ENCODE measurements around the gene CORO1C. TPM values are rescaled to one million over a fixed set of nuclear protein-coding genes. Genes with fewer than 3 reads are reported as not detected.

CORO1C gene
- total and polyA plus RNA-seq, 2 donors (not counting 3 experiments of a cell fraction or from before 2014, with no cell fraction given): 150 to 240 TPM

GRCh38 chr12:108778053-108778452 is 46.7 kb upstream of the CORO1C start:
- ChIA-PET CTCF (no interaction called here), POLR2A (no interaction called here)
- H2AFZ ChIP-seq (ENCODE audit: low read depth, low read length): no peak overlapping the region
- dilution Hi-C loops (cut with MboI; ENCODE audit: extremely low pct_ligation_motif_present, low sequenced_read_pairs): no loop called here
- H3K27ac ChIP-seq (ENCODE audit: insufficient read depth, low read depth, low read length): no peak overlapping the region
- no peak for DNase-seq (ENCODE audit: low read depth, low spot score)
- TF ChIP-seq MYC (IDR thresholded peaks at IDR 0.05; ENCODE audit: low read depth, low read length) (no peak), GATA2 (IDR thresholded peaks at IDR 0.05; ENCODE audit: insufficient read depth, insufficient read length, low read depth, low read length) (no peak), FOS (IDR thresholded peaks at IDR 0.05; ENCODE audit: borderline replicate concordance, insufficient read depth, low read length) (no peak), POLR2AphosphoS5 (IDR thresholded peaks at IDR 0.05; ENCODE audit: insufficient read depth, low read depth, low read length) (no peak), JUN (IDR thresholded peaks at IDR 0.05; ENCODE audit: borderline replicate concordance, insufficient read depth, insufficient read length, low read depth) (no peak), EZH2 (IDR thresholded peaks at IDR 0.05; ENCODE audit: borderline replicate concordance, low read depth, low read length, severe bottlenecking) (no peak), POLR2A (IDR thresholded peaks at IDR 0.05; ENCODE audit: low read depth, low read length) (no peak)
- TF ChIP-seq, protein P1, sequence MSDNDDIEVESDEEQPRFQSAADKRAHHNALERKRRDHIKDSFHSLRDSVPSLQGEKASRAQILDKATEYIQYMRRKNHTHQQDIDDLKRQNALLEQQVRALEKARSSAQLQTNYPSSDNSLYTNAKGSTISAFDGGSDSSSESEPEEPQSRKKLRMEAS (IDR thresholded peaks at IDR 0.05; ENCODE audit: insufficient read depth, insufficient read length): no peak
- TF ChIP-seq, protein P2, sequence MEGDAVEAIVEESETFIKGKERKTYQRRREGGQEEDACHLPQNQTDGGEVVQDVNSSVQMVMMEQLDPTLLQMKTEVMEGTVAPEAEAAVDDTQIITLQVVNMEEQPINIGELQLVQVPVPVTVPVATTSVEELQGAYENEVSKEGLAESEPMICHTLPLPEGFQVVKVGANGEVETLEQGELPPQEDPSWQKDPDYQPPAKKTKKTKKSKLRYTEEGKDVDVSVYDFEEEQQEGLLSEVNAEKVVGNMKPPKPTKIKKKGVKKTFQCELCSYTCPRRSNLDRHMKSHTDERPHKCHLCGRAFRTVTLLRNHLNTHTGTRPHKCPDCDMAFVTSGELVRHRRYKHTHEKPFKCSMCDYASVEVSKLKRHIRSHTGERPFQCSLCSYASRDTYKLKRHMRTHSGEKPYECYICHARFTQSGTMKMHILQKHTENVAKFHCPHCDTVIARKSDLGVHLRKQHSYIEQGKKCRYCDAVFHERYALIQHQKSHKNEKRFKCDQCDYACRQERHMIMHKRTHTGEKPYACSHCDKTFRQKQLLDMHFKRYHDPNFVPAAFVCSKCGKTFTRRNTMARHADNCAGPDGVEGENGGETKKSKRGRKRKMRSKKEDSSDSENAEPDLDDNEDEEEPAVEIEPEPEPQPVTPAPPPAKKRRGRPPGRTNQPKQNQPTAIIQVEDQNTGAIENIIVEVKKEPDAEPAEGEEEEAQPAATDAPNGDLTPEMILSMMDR (IDR thresholded peaks at IDR 0.05; ENCODE audit: extremely low read depth in 1 of 2, insufficient read depth in 1 of 2, low read depth in 1 of 2, low read length in 2 of 2): no peak
- H3K9me3 ChIP-seq (replicated peaks; ENCODE audit: control insufficient read depth, insufficient read depth, low read length): no peaks in the 10 kb centered on the region
- no peaks in the 10 kb centered on the region for H4K20me1 ChIP-seq (replicated peaks; ENCODE audit: control insufficient read depth, extremely low read depth, insufficient read depth, low read length)
- BruUV-seq (replicated peaks): no TSS peak
- no peak for FAIRE-seq
- no peaks in the 10 kb centered on the region for H3K27me3 ChIP-seq (ENCODE audit: control insufficient read depth in 2 of 2, insufficient read depth in 2 of 2, low read length in 2 of 2)
- no peaks in the 10 kb centered on the region for H3K4me1 ChIP-seq (ENCODE audit: control insufficient read depth, extremely low read depth, insufficient read depth, low read length)
- H3K9me1 ChIP-seq (replicated peaks; ENCODE audit: control insufficient read depth, extremely low read depth, insufficient read depth, low read length): no peaks in the 10 kb centered on the region
- no peaks in the 10 kb centered on the region for H3K36me3 ChIP-seq (ENCODE audit: control insufficient read depth in 2 of 2, extremely low read depth in 1 of 2, insufficient read depth in 2 of 2, low read length in 2 of 2)
- H3K9ac ChIP-seq (replicated peaks; ENCODE audit: extremely low read depth, insufficient read depth, low read length): no peak overlapping the region
- no peaks in the 10 kb centered on the region for H3K79me2 ChIP-seq (ENCODE audit: control insufficient read depth, insufficient read depth, low read length)
- H3K4me3 ChIP-seq (replicated peaks in 1 of 3; ENCODE audit: insufficient read depth in 1 of 3, low read depth in 1 of 3, low read length in 3 of 3): no peak overlapping the region
- intact Hi-C loops (cut with micrococcal nuclease): no loop called here
- no peak overlapping the region for H3K4me2 ChIP-seq (ENCODE audit: insufficient read depth, low read length)

Data from endothelial cell of umbilical vein (primary cell).